Activated CD8-positive, alpha-beta memory T cell treated with anti-CD3 and anti-CD28 coated beads, Interleukin-2, amount 50 U/mL, for 1 hour (primary cell): ENCODE results near the gene POLD3.
"Not testable (repeated sequence)": the region's sequence is repeated elsewhere in the genome, so short reads cannot be mapped to it uniquely, and the experiment has no call there.

ENCODE experiments used
- DNase-seq: peaks from one replicate; pipeline ENCODE4 v3.0.0-alpha.2; 2020; ENCODE audit errors: extremely low read depth

The POLD3 gene

DNA sequence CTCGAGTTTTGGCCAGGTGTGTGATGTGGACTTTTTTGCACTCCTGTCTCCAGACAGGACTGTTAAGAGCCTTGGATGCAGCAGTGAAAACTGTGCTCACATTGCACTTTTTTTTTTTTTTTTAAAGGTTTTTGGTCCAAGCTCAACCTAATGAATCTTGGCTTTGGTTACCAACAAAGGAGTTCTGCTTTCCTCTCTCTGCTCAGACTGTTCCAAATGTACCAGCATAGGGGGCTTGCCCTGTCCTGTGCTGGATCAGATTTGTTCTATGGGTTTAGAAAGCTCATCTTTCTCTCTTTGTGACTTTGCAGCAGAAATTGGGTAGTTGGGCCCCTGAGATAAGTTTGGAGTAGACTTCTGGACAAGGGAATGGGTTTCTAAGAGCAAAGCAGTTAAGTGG, 45.3 kb downstream of the POLD3 start:
- no peak for DNase-seq

DNA sequence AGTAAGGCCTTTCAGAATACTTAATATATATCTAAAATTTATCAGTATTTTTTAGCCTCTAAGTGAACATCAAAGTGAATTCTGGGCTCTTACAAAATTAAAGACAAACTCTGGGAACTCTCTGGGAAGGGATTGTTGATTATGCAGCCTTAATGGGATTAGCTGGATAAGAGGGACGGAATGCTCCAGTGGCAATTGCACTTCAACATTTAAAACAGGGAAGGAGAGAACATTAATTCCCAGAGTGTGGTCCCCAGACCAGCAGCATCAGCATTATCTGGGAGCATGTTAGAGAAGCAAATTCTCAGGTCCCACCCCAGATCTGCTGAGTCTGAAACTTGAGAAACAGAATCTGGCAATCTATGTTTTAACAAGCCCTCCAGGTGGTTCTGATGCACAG, 46.5 kb downstream of the POLD3 start:
- DNase-seq: no peak

DNA sequence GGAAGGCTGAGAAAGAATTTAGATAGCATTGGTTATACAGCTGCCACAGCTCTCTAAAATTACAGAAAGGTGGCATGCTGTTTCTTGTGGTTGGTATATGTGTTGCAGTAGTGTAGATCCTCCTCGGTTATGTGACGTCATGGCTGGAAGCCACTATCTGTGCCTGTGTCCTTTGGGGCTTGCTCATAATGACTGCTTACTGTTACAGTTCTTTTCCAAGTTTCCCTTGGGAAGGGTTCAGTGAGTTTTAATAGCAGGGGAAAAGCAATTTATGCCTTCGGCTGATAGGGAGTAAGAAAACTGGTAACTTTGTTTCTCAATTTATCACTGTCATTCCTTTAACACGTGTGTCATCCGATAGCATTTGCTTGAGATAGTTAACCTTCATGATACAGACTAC, 47.2 kb downstream of the POLD3 start:
- no peak for DNase-seq

DNA sequence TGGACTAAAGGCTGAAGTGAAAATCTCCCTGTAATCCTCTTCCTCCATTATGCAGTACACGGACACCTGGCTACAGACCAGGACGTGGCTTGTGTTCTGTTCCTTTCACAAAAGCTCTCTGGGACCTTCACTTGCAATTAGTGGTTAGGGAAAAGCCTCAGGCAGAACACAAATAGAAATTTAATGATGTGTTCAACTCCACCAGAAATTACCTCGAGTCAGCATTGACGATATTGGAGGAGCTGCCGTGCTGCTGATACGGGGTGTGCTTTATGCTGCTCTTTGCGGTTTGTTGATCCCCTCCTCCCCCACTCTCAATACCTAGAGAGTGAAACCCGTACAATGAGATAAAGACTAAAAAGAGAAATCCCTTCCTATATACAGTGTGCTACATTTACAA, 48.9 kb downstream of the POLD3 start:
- no peak for DNase-seq

DNA sequence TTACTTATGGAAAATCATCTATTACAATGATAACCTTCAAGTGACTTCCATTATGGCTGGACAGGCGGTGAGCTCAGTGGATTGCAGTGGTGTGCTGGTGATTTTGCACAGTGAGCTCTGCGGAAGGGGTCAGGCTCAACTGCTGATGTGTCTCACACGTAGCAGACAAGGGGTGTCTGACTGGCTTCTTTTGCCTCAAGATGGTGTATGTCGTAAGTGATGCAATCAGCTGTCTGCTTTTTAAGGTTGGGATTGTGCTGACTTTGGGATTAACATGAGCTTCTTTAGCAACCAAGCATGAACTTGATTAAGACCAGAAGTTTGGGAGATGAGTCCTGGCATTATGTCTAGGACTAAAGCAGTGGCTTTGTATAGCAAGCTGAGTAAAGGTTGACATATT, 49.5 kb downstream of the POLD3 start:
- DNase-seq: no peak

DNA sequence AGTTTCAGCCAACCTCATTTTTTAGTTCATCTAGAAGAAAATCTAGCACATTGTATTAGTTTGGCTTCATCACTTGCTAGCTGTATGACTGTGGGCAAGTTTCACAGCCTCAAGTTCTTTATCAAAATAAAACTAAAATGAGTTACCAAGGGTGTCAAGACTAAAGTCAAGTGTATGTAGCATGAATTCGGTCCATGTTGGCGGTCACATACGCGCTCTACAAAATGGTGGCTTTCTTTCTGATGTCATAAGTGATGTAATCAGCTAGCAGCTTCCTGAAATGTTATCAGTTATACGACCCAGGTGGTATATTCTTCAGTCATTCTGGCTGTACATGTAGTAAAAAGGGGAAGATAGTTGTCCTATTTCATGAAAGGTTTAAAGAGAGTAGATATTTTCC, 50.5 kb downstream of the POLD3 start:
- DNase-seq: no peak

DNA sequence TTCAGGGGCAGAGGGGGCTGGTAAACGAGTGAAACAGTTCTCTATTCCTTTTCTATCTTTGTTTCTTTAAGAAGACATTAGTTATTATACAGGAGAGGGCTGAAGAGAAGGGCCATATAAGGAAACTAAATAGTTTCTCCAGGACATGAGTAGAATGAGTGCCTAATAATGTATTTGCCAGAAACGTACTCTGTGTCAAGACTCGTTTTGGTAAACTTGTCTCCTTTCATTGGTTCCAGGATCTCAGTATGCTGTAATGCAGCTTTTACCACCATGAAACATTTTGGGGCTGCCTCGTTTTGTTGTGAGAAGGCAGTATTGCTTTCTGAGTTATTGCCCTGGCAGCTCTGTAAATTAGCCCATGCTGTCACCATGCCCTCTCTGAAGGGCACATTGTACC, 51.7 kb downstream of the POLD3 start:
- DNase-seq: no peak

DNA sequence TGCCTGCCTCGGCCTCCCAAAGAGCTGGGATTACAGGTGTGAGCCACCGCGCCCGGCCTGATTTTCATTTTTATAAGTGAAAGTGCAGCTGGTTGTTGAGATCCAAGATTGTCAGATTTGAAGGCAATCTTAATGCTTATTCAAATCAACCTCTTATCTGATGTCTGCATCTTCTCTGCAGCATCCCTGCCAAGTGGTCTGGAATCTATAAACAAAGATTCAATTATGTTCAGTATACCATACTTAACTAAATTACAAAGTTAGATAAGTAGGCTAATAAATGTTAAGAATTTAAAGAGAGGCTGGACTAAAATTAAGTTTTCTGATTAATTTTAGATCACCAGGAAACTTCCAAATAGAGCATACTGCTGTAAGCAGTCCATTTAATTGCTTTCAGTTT, 53.8 kb downstream of the POLD3 start:
- no peak for DNase-seq

DNA sequence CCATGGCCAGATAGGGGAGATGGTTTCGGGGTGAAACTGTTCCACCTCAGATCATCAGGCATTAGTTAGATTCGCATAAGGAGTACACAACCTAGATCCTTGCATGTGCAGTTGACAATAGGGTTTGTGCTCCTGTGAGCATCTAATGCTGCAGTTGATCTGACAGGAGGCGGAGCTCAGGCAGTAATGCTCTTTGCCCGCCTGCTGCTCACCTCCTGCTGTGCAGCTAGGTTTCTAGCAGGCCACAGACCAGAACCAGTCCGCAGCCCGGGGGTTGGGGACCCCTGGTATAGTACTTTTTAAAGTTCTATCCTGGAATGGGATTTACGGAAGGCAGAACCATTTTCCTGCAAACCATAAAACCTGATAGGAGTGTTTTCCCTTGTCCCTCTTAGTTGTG, 54.6 kb downstream of the POLD3 start:
- no peak for DNase-seq

DNA sequence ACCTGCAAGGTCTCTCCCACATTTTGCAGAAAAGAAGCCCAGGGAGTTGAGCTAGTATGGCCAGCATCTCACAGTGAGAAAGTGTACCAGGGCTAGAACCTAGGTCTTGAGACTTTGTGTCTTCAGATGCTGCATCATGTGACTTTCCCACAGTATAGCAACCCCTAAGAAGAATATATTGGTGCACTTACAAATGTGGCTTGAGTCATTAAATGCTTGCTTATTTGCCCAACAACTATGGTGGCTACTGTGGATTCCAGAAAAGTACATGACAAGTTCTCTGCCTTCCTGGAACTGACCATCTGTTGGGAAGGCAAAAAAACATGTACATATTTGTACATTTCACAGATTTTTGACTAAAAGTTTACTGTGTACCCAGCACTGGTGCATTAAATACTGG, 55.0 kb downstream of the POLD3 start:
- no peak for DNase-seq

DNA sequence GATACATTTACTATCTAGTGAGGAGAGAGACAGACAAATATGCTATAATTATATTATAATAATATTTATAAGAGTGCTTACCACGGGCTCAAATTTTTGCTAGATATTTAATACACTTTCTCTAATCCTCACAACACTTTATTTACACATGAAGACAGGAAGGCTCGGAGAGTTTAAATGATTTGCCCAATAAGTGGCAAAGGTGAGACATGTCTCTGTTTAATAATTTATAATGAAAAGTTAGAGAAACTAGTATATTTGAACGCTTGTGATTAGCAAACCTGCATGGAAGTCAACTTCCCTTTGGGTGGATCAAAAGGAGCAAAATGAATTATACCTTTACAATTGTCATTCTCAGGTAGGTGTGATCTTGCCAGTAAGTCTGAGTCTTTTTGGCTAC, 55.4 kb downstream of the POLD3 start:
- DNase-seq: no peak

DNA sequence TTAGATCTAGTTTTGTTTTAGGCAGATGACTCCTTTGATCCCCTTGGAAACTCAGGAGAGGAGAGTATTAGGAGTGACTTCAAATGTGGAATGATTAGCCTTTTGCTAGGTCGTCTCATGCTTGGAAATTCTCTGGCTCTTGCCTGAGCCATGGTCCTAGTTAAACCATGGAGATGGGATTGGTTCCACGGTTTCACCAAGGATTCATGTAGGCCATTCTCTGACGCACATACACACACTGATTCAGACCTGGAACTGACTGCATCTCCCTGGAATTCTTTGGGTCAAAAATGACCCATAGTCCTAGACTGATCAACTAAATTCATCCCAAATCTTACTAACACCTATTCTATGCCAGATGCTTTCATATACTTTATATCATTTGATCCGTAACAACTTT, 56.5 kb downstream of the POLD3 start:
- no peak for DNase-seq

DNA sequence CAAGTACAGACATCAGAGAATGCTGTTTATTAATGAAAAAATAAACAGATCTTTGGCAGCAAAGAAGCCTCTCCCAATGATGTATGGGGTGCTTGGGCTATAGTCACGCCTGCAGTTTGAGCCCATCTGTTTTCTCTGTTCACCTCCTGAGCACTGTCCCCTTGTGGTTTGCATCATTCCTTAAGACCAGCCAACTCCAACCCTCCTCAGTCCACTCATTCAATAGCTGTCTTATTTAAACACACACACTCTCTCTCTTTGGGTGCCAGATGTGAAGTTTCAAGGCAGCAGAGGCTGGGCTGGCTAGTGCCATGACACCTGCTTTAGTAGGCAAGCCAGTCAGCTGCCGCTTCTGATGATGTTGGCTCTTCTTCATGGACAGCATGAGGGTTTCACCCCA, 58.1 kb downstream of the POLD3 start:
- no peak for DNase-seq

DNA sequence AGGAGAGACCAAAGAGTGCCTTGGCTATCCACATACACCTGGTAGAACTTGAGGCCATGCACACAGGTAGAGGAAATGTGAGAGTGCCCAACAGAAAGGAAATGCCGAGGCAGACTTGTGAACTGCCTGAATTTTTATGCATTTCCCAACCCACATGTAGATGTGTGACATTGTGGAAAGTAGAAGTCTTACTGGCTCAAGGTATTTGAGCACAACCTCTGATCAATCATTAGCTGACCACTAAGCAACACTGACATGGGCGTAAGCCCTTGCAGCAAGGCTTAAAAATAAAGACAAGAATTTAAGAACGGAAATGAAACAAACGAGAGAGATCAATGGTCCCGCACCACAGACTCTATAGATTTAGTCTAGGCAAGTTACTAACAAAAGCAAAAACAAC, 62.6 kb downstream of the POLD3 start:
- no peak for DNase-seq

DNA sequence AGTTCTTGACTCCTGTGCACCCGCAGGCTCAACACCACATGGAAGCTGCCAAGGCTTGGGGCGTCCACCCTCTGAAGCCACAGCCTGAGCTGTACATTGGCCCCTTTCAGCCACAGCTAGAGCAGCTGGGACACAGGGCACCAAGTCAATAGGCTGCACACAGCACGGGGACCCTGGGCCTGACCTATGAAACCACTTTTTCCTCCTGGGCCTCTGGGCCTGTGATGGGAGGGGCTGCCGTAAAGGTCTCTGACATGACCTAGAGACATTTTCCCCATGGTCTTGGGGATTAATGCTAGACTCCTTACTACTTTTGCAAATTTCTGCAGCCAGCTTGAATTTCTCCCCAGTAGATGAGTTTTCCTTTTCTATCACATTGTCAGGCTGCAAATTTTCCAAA, 66.7 kb downstream of the POLD3 start:
- DNase-seq: not testable (repeated sequence)

DNA sequence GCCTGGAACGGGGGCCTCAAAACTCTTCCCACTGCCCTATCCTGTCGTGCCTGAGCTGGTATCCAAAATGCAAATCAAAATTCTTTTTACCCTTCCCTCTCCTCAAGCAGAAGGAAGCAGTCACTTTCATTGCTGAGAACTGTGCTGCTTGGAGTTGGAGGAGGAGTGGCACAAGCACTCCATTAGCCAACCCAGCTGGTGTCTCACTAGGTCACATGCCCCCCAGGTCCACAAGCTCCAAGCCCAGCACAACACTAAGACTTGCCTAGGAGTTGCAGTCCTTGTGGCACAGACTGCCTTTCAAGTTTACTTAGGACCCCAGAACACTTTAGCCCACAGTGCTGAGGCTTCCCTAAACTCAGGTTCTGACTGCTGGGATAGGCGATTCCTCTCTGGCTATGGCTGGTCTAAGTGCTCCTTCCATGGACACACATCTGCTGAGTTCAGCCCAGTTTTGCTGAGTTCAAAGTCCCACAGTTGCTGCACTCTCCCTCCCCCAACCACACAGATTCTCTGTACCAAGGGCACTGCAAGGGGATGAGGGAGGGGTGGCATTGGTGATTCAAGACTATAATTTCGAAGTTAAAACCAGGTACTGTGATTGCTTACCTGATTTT, 70.2 kb downstream of the POLD3 start:
- DNase-seq: no peak

DNA sequence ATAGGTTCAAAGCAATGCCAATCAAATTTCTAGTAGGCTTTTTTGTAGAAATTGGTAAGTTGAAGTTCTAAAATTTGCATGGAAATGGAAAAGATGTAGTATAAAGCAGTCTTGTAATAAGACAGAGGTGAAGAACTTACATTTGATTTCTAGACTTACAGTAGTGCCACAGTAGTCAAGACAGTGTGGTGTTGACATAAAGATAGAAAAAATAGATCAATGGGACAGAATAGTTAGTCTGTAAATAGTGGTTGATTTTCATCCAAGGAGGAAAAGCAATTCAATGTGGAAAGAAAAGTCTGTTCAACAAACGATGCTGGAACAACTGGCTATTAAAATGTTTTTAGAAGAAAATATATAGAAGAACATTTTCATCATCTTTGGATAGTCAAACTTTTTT, 70.9 kb downstream of the POLD3 start:
- DNase-seq: no peak

DNA sequence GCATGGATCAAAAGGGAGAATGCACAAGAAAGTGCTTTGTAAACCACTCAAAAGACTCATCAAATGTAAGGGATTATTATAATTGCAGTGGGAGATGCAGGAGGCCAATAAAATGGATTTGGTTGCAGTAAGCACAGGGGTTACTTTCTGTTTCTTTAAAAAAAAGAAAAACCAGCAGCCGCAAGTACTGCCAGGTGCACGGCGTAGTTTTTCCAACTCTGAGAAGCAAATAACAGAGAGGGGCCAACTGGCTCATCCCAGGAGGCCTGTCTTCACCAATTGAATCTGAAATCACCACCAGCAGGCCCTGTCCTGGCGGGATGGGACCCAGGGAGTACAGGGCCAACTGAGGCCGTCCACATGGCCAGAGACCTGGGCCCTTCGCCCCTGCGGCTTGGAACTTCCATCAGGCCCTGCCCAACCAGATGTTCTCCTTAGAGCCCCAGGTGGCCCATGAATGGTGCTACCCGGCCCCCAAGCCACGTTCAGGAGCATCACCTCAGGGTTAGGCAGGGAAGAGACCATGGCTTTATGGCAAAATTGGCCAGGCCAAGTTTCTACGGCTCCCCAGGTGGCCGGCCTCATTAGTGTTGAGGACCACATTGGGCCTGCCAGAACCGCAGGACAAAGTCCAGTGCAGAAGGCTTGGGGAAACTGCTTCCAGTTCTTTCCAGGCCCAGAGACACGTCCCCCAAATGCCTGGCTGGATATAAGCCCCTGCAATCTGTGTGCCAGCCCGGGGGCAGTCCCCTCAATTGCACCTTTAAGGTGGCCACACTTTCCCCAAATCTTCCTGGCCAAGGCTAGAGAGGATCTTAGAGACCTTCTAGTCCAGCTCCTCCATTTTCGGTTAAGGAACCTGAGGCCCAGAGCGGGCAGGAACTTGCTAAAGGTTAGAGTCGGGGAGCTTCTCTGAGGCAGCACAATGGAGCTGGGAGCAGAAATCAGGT, 77.1 kb downstream of the POLD3 start:
- no peak for DNase-seq

DNA sequence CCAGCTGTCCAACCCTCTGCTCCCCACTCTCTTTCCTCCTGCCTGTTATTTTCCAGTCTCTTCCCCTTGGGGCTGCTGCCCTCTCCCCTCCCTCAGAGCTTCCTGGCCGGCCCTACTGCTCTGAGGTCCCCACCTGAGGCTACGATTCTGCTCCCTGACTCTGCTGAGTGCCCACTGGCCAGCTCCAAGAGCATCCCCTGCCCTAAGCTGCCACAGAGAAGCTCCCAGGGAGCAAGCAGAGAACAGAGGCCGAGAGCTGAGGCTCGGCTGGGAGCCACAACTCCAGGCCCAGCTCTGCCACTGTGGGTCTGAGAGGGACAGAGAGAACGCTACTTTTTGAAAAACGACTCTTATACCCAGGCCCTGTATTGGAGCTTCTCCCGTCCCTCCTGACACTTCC, 77.8 kb downstream of the POLD3 start:
- DNase-seq: no peak

DNA sequence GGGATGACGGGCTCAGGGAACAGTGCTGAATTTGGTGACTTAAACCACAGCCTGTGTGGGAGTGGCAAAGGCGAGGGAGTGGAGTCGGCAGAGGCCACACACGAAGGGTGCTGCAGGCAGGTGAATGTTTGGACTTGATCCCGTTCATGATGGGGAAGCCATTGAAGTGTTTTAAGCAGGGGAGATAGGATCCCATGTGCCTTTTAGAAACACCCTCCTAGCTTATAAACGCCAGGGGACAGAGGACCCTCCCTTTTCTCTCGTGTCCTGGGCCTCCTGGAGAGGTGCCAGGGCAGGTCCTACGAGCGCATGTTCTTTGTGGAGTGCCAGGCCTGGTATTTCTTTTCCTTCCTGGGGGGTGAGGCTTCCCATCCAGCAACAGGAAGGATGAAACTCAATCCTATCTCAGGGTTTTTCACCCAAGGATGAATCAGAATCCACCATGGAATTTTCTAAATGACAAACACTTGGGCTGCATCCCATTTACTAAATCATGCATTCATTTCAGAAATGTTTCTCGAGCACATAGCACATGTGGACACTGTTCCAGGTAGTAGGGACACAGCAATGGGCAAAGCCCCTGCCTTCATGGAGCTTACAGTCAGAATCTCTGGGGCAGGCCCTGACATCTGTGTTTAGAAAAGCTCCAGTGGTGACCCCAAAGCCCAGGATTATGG, 79.3 kb downstream of the POLD3 start:
- no peak for DNase-seq

DNA sequence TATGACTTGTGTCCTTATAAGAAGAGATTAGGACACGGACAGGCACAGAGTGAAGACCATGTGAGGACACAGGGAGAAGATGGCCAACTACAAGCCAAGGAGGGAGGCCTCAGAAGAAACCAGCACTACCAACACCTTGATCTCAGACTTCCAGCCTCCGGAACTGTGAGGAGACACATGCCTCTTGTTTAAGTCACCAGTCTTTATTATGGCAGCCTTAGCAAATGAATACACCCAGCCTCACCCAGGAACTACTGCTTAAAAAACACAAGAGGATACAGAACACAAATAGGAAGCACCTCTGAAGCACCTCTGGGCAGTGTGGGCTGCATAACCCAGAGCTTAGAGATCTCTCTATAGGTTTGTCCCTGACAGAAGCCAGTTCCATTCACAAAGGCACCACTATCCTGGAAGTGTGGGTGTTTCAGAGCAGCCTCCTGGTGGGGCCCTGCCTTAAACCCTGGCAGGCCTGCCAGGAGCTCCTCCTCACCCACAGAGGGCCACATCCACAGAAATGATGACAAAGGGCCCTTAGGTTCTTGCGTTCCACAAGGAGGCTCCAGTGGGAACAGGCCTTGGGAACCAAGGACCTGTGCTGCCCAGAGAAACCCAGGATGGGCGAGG, 80.1 kb downstream of the POLD3 start:
- no peak for DNase-seq

DNA sequence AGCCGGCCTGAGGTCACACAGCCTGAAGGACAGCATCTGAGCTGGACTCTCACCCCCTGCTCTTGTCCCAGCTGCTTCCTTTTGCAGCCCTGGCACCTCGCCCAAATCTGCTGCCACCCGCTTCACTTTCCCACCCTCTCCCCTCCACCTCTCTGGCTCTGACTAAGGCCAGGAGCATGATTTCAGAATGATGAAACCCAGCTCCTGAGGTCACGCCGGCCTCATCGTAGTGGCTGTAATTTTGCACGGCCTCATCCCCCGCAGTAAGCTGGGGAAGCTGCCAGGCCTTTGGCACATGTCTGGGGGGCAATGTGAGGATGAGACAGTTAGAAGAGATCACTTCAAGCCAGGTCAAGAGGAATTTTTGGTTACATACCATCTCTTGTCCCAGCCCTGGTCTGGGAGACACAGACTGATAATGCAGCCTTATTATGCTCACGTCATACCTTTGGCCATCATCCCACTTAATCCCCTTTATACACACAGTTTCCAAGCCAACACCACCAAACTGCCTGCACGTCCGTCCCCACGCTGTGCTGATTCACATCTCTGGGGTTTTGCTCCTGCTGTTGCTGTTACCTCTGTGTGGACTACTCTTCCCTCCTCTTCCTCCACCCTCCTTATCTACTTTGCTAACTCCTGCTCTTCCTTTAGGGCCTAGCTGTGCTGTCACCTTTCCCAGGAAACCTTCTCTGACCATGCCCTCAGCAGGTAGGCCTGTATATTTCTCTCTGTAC, 80.7 kb downstream of the POLD3 start:
- DNase-seq: no peak
